ENCODE results near the gene CHIT1. TPM values are rescaled to one million over a fixed set of nuclear protein-coding genes. Genes with fewer than 3 reads are reported as not detected.

Gene CHIT1
- total RNA-seq, 4 donors from 2014 or later: 0.39 to 0.42 TPM; not detected in 2

DNA sequence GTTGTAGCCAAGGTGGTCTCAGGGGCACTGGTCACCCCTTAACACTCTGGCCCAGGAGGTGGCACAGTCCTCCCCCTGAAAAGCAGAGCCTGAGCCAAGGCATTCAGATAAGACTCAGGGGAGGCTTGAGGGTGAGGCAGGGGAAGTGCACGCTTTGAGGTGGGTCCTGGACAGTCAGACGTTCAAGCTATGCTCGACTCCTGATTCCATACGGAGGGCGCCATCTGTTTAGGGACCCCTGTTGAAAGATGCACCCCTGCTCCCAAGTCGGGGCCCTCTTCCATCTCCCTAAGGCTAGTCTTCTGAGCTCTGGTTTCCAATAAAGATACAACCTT is 30.0 kb downstream of the CHIT1 start:
- DNase-seq (ENCODE audit: low spot score in 2 of 2): no peak
- 83 to 92% methylated on average over 6 of the region's 6 CpGs for WGBS, 2 donors
- peaks cover 0 to 38% (median 5%) of the 10 kb centered on the region in 4 donors for H3K4me1 ChIP-seq
- TF ChIP-seq EP300 (IDR thresholded peaks at IDR 0.05) (no peak), CTCF (IDR thresholded peaks at IDR 0.05) (no peak), POLR2A (IDR thresholded peaks at IDR 0.05) (no peak)
- peak overlapping the region in 2 of 4 donors; percentile 70 to 74 for H3K27ac ChIP-seq
- H3K27me3 ChIP-seq: no peaks in the 10 kb centered on the region
- H3K4me3 ChIP-seq: no peak overlapping the region
- no peaks in the 10 kb centered on the region for H3K9me3 ChIP-seq
- H3K36me3 ChIP-seq: no peaks in the 10 kb centered on the region

- Histone ChIP-seq H3K4me1 (peaks cover 0 to 38% (median 5%) of the 10 kb centered on the region in 4 donors), H3K36me3 (no peaks in the 10 kb centered on the region), H3K27ac (peak overlapping the region in 1 of 4 donors; percentile 70), H3K9me3 (no peaks in the 10 kb centered on the region), H3K27me3 (no peaks in the 10 kb centered on the region), H3K4me3 (no peak overlapping the region)
- TF ChIP-seq POLR2A (IDR thresholded peaks at IDR 0.05) (no peak), CTCF (IDR thresholded peaks at IDR 0.05) (no peak), EP300 (IDR thresholded peaks at IDR 0.05) (no peak)
- no peak for DNase-seq (ENCODE audit: low spot score in 2 of 2)
- 74 to 81% methylated on average over 3 of the region's 3 CpGs for WGBS, 2 donors
Observed at GRCh38 chr1:203199002-203199401, 30.5 kb downstream of the CHIT1 start.

GRCh38 chr1:203197625-203198024 is 31.8 kb downstream of the CHIT1 start:
- no peak for DNase-seq (ENCODE audit: low spot score in 2 of 2)
- no peaks in the 10 kb centered on the region for H3K9me3 ChIP-seq
- 46 to 64% methylated on average over 3 of the region's 3 CpGs for WGBS, 2 donors
- H3K4me3 ChIP-seq: no peak overlapping the region
- H3K4me1 ChIP-seq: peaks cover 0 to 34% (median 5%) of the 10 kb centered on the region in 4 donors
- H3K27ac ChIP-seq: no peak overlapping the region
- H3K27me3 ChIP-seq: no peaks in the 10 kb centered on the region
- H3K36me3 ChIP-seq: no peaks in the 10 kb centered on the region
- no peak for TF ChIP-seq POLR2A (IDR thresholded peaks at IDR 0.05)
- no peak for TF ChIP-seq CTCF (IDR thresholded peaks at IDR 0.05)
- TF ChIP-seq EP300 (IDR thresholded peaks at IDR 0.05): no peak

- TF ChIP-seq EP300 (IDR thresholded peaks at IDR 0.05) (no peak), CTCF (IDR thresholded peaks at IDR 0.05) (no peak), POLR2A (IDR thresholded peaks at IDR 0.05) (no peak)
- H3K27ac ChIP-seq: peak overlapping the region in 1 of 4 donors; percentile 17
- 90% methylated on average over 3 of the region's 3 CpGs for WGBS, 2 donors
- H3K4me1 ChIP-seq: peaks cover 0 to 25% (median 5%) of the 10 kb centered on the region in 4 donors
- no peak for DNase-seq (ENCODE audit: low spot score in 2 of 2)
- H3K9me3 ChIP-seq: no peaks in the 10 kb centered on the region
- H3K36me3 ChIP-seq: no peaks in the 10 kb centered on the region
- H3K27me3 ChIP-seq: no peaks in the 10 kb centered on the region
- no peak overlapping the region for H3K4me3 ChIP-seq
Observed at GRCh38 chr1:203196371-203196770, 33.1 kb downstream of the CHIT1 start.

- WGBS, 2 donors: 91 to 92% methylated on average over 2 of the region's 2 CpGs
- no peak overlapping the region for H3K4me3 ChIP-seq
- H3K36me3 ChIP-seq: no peaks in the 10 kb centered on the region
- no peak for TF ChIP-seq POLR2A (IDR thresholded peaks at IDR 0.05)
- no peak for TF ChIP-seq CTCF (IDR thresholded peaks at IDR 0.05)
- TF ChIP-seq EP300 (IDR thresholded peaks at IDR 0.05): no peak
- peaks cover 0 to 23% (median 0%) of the 10 kb centered on the region in 4 donors for H3K4me1 ChIP-seq
- no peaks in the 10 kb centered on the region for H3K9me3 ChIP-seq
- no peak for DNase-seq (ENCODE audit: low spot score in 2 of 2)
- H3K27ac ChIP-seq: no peak overlapping the region
- no peaks in the 10 kb centered on the region for H3K27me3 ChIP-seq
Observed at GRCh38 chr1:203190949-203191348, 38.5 kb downstream of the CHIT1 start.

All from tibial nerve (tissue), 4 donors.